Islet of Langerhans (tissue), 1 donor: Measurements from ENCODE around the gene GRIA1.

Experiments used
- FAIRE-seq: peaks from one replicate; lab custom pipeline; 2011; peaks lifted over from hg19 to GRCh38; lab: Jason Lieb, UNC

GRIA1 gene

DNA sequence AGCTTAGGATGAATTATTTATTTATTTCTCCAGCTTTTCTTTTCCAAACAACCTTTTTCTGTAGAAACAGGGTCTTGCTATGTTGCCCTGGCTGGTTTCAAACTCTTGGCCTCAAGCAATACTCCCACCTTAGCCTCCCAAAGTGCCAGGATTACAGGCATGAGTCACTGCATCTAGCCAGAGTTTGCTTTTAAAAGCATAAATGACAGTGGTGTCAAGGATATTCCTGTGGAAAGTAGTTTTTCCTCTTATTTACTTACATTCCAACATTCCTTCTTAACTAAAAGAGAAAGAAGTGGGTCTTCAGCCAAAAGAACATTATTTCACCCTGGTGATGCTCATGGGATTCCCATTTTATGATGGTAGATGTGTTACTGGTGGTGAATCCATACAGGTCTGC, 62.4 kb downstream of the GRIA1 start:
- FAIRE-seq = no peak

DNA sequence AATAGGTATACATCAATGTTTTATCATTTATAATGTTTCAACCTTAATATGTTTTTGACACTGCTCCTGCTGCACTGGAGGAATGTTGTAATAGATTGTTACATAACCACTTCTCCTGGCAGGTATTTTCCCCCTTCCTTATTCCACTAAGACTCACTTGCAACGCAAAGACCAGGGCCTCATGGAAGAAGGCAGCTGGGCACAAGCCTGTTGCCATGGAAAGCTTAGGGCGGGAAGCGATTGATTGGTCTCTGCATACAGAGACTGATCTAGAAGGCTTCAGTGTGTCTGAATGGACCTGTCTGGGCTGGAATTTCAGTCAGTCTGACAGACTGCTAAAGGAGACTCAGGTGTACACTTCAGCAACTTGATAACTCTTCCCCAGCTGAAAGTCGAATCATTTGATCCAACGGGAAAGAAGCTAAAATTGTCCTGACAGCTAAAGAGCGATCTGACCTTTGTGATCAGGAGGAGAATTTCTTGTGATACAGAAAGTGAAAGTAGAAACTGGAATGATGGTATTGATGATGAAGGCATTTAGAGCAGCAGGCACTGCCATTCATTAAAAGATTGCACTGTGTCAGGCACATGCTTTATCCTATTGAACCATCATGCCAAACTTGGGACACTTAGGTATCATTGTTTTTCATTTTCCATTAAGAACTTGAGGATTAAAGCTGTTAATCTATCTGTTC, 65.1 kb downstream of the GRIA1 start:
- no peak for FAIRE-seq

DNA sequence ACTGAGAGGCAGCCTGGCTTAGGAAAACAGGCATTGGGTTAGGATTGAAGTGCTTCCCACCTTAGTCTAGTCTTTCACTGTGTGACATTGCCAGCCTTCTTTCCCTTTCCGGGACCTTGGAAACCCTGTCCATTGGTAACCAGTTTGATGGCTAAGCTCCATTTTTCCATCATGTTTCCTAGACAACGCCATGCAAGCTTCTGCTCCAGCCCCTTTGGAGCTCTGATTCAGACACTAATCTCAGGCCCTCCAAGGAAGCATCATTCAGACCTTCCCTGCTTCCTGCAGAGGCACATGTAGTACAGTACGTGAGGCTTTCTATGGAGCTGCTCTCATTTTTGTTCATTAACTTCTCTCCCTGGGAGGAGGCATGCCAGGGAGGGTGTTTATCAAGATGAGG, 68.5 kb downstream of the GRIA1 start:
- FAIRE-seq = no peak

DNA sequence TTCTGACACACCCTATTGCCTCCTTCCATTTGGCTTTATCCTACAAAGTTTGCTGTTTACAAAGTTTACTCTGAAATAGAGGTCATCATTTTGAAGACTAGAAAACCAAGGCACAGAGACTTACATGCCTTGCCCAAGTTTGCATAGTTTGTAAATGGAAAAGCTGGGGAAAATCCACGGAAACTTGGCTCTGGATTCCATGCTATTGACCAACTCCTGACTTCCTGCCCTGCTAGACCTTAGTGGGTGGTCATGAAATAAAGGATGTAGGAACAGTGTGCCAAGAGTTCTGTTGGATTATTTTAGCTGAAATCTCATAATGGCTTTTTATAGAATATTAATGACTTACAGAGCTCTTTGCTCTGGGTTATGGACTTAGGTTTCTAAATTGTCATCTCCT, 69.5 kb downstream of the GRIA1 start:
- no peak for FAIRE-seq

DNA sequence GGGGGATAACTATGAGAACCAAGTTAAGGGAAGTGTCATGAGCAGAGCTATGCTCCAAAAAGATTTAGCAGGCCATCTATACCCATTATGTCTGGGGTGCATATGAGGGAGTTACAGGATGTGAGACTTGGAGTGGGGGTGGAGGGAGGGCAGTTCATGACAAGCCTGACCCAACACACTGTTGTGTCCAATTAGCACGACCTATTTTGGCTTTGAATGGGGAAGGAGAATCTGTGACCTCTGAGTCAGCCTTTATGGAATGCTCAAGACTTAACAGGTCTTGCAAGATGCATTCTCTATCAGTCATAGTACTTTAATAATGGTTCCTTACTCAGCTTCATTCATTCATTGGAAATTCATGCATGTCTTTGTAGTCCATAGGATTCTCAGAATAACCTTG, 71.7 kb downstream of the GRIA1 start:
- no peak for FAIRE-seq

DNA sequence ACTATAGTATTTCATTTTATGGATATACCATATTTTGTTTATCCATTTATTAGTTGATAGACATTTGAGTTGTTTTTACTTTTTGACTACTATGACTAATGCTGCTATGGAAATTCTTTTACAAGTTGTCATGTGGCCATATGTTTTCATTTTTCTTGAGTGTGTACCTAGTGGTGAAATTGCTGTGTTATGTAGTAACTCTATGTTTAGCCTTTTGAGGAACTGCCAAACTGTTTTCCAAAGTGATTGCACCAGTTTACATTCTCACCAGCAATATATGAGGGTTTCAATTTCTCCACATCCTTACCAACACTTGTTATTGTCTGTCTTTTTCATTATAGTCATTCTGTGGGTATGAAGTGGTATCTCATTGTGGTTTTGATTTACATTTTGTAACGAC, 75.4 kb downstream of the GRIA1 start:
- no peak for FAIRE-seq

DNA sequence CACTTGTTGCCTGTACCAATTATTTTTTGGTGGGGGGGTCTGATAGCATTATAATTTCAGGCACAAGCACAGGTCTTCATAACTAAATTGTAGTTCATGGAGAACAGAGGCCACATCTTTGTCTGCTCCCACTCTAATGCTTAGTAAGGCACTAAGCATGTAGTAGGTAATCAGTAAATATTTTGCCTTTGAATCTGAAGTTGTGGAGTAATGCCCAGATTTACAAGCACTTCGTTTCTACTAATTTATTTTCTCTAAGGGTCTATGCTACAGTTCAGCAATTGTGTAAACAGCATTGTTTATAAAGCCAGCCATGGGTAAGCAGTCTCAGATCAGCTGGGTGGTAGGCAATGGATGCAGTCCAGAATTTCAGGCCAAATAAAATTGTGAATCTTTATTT, 78.6 kb downstream of the GRIA1 start:
- no peak for FAIRE-seq

DNA sequence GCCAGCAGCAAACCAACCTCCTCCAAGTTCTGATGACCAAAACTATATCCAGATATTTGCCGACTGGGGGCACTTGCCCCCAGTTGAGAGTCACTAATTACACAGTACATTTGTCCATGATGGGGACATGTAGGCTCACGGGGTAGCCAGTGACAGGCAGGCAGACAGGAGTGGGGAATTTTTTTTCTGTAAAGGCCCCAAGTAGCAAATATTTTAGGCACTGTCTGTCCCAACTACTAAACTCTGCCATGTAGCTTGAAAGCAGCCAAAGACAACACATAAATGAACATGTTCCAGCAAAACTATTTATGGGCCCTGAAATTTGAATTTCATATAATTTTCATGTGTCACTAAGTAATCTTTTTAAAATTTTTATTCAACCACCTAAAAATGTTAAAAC, 80.7 kb downstream of the GRIA1 start:
- FAIRE-seq = no peak

DNA sequence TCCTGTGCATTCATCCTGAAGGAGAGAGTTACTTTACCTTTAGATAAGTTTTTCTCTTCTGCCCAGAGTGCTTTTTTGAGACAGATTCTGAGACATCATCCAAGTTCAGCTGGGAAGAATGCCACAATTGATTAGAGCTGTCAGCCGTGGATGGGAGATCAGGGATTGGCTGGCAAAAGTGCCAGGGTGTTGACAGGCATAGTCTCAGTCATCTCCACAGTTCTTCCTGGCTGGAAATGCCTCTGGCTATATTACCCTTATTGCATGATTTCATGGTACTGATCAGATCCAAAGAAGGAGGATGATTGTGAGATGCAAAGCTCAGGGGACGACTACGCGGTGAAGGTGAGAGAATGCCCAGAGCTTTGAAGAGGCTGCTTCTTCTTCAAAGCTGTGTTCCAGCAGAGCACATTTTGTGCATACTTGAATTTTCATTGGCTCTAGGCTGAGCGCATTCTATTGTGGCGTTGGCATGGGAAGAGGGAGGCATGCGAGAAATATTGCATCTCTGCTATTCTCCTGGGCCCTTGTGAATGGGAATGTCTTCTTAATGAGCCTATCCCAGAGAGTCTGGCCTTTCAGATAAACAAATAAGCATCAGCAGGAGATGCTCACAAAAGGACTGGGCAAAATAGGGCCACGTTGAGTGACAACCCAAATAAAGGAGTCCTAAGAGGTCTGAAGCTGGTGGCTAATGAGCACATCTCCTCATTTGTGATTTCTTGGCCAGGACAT, 82.1 kb downstream of the GRIA1 start:
- FAIRE-seq = no peak

DNA sequence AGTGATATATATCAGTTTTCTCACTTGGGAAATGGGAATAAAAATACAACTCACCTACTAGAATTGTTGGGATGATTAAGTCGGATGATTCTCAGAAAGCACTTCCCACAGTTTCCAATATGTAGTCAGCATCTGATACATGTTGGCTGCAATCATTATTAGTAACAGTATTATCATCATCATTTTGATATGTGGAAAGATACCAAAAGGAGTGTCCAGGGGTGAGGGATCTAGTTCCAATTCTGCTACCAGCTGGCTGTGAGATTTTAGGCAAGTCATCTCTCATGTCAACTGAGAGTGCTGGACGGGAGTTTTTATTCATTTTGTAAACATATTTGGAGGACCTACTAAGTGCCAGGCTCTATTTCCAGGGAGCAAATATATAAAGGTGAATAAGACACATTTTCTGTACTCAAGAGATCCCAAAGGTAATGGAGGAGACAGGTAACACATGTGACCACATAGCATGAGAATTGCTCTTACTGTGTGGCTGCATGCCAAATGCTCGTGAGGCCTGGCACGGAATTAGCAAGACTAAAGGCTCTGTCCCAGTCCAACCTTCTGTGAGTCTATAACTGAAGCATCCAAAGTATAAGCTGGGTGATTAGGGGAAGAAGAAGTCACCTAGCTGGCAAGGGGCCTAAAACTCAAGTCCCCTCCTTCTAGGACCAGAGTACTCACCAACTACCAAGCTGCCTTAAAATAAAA, 83.0 kb downstream of the GRIA1 start:
- no peak for FAIRE-seq

DNA sequence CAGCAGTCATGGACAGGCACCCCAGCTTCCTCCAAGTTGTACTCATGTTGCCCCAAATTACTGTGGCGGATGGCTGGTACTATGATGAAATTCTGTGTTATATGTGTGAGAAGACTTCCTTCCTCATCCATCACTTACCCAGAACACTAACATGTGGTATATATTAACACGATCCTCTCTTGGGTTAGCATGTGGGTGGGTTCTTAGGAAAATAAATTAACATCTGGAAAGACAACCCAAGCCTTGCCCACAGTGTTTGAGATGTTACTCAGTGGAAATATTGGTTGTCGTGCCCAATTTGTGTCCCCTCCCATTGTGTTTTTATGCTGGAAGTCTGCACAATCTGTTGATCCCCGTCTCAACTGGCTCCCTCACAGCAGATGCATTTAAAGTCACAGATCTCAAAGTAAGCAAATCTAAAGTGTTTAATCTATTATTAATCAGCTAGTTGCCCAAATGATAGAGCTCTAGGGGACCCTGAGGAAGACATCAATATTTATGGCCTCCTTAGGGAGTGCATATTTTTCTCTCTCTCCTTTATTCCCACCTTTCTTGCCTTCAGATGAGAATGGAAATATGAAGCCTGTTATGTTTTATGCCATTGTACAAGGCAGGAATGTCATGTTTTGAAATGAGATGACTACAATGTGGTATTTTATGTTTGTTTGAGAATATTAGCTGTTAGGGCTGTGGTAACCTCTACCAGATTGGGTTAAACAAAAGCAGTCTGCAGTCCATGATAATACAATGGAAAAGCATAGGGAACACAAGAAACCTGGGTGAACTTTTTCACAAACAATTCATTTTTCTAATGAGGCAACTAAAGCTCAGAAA, 93.9 kb downstream of the GRIA1 start:
- no peak for FAIRE-seq

DNA sequence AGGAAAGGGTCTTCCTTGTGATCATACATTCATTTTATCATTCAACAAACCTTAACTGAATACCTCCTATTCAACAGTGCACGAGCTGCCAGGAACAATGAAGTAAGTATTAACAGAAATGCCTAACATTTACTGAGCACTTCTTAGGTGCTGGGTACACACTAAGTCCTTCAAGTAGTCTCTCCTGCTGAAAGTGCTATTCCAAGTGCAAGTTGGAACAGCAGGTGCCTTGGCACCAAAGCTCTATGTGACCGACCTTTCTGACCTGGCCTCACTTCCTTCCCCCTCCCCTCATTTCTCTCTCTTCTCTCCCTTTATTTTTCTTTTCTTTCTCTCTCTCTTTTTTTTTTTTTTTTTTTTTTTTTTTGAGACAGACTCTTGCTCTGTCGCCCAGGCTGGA, 94.5 kb downstream of the GRIA1 start:
- no peak for FAIRE-seq

DNA sequence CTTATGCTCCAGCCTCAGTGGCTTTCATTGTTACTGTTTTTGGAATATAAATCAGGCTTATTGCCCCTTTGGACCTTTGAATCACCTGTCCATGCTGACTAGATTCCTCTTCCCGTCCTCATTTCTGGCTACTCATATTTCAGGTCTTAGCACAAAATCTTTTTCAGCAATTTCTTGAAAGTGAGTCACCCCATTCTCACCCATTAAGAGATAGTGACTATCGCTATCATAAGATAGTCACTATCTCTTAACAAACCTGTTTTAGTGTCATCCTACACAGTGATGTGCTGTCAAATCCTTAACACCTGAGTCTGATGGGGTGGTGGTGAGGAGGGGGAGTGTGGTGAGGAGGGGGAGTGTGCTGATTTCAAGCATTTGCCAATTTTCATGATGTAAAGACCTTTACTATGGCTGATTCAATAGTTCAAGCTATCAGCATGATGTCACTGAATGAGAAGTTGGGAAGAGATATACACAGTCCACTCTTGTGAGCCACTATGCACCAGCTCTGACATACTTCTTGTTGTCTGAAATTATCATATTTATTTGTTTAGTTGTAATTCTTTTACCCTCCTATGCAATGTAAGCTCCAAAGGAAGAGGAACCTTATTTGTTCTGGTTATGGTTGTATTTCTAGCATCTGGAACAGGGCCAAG, 95.3 kb downstream of the GRIA1 start:
- no peak for FAIRE-seq

DNA sequence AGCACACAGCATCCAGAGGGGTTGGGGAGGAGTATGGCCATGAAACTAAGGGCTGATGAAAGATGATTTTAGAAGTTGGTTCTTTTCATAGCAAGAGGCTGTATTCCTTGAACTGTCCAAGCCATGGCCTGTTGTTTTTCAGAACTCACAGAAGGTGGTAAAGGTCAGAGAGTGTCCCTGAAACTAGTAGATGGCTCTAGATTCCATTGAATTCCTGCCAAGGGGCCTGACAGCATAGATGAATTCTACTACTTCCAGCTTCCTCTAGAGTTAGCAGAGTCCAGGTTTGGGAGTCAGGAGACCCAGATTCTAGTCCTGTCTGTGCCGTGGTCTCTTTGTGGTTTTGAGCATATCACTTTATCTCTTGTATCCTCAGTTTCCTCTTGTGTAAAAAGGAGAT, 101.6 kb downstream of the GRIA1 start:
- FAIRE-seq = no peak

DNA sequence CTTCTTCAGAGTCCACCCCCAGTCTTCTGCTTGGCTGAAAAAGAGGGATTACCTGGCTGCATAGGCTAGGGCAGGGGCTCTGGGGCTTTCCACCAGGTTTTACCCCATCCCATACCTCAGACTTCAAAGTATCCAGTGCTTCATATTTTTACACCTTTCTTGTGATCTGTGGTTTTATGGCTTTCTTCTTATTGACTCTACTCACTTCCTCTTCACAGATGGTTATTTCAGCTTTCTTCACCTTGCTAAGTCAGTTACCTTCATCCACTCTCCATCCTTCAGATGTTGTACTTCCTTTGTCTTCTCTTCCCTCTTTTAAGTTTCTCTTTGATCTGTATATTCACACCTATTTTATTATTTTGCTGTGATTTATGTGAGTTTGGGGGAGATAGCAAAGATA, 104.3 kb downstream of the GRIA1 start:
- no peak for FAIRE-seq

DNA sequence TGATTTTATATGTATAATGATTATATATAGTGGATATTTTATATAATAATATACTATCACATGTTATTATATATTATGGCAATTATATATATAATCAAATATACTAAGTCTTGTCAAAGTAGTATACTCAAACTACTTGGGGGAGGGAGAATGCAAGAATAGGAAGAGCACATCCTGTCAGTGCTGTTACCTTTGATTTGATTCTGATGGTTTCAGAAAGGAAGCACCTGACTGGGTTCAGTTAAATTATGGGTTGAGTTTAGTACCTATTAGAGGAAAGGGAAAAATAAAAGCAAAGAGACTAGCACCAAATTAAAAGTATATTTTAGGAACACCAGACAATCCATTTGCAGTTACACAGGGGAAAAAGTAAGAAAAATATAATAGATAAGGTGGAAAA, 107.6 kb downstream of the GRIA1 start:
- no peak for FAIRE-seq

DNA sequence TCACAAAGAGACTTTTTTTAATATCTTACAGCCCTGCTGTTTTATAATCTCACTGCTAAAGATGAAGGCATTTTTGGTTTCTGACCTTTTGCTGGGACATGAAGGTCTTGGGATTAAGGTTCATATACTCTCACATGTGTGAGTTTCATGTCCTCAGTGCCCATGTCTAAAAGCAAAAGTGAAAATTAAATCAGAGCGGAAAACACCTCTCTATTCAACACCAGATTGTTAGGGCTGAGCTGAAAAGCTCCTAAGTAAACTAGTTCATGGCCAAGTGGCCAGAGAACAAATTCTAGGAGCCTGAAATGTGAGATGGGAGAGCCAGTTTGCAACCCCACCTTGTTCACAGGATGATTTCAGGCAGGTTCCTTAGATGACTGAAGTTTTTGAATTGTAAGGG, 110.9 kb downstream of the GRIA1 start:
- FAIRE-seq = no peak

DNA sequence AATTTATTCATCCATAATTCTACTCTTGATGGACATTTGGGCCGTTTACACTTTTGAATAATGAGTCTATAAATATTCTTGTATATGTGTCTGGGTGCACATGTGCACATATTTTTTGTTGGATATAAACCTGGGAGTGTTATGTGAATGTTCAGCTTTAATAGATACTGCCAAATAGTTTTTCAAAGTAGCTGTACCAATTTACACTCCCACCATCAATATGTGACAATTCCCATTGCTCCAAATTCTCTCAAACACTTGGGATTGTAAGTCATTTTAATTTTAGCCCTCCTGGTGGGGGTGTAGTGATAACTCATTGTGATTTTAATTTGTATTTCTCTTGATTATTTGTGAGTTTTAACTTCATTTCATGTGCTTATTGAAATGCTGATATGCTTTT, 114.9 kb downstream of the GRIA1 start:
- no peak for FAIRE-seq

DNA sequence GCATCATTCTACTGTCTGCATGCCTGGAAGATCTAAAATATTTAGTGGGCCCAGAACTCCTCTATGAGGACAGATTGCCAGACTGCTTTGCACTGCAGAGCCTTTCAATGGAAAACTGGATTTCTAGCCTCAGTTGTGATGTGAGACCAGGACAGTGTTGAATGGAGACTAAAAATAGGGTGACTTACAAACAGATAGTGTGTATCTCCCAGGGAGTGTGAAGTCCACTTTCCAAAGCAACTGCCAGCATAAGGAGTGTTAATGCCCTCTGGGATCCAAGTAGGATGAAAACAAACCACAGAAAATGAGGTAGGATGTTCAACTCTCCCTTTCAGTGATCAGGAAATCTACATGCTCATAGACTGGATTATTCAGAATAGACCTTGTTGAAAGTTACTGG, 119.5 kb downstream of the GRIA1 start:
- FAIRE-seq = no peak

DNA sequence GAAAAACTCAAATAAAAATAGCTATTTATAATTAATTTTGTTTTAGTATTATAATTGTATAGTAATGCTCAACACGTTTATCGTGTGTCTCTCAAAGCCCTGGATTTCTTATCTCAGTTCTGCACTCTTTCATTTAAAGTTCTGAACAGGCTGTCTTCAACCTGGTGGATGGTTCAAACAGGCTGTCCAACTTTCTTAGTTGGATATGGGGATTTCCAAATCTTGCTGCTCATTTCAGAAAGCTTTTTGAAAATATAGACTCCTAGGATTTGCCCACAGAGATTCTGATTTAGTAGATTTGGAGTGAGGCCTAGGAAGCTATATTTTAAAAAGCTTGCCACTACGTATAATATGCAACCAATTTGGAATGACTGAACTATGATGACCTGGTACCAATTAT, 120.3 kb downstream of the GRIA1 start:
- no peak for FAIRE-seq

DNA sequence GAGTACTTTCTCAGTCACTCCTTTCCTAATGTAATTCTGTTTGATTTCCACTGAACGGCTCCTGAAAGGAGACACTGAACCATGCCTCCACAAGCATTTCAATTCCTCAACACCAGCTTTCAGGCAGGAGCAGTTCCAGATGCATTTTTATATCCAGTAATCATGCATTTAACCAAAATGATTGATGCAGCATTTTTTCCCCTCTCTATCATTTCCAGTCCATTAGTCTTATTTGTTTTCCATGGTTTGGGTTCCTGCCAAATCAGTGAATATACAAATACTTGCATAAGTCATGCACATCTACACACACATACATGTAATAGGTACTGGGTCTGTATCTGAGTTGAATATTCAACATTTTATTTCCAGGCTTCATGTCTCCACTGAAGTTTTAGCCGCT, 122.7 kb downstream of the GRIA1 start:
- FAIRE-seq = no peak

DNA sequence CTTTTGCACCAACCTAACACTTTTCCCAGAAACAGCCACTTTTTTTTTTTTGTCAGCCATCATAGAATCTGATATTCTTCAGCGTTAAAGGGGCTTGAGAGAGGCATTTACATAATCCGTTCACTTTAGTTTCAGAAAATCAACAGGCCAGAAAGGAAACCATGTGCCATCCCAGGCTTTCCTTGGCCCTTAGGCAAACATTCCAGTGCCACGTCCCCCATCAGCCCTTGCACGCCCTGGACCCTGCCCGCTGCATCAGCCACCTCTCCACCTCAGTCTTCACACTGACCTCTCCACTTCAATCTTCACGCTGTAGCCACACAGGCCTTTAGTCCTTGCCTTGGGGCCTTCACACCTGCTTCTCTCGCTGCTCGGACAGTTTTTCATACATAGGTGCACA, 123.2 kb downstream of the GRIA1 start:
- no peak for FAIRE-seq
